PC-9 (cell line): ENCODE results near the gene BCDIN3D. TPM values are rescaled to one million over a fixed set of nuclear protein-coding genes. Genes with fewer than 3 reads are reported as not detected.

ENCODE experiments used
- BruUV-seq: library from RNA; stranded (reverse); fragments of 400-500 nt; replicated peaks from 2 replicates; lab custom pipeline; 2021; lab: Mats Ljungman, UMichigan
- CTCF ChIA-PET: fragments of 300-600 bp; sonication (Branson Sonifier 250); formaldehyde crosslinking; loops from one replicate; lab custom pipeline; 2022; ENCODE audit warnings: antibody characterized with exemption; lab: Charles Lee
- POLR2A ChIA-PET: fragments of 300-600 bp; sonication (Branson Sonifier 250); formaldehyde crosslinking; loops from one replicate; lab custom pipeline; 2022; ENCODE audit warnings: antibody characterized with exemption; ENCODE audit not compliant: unreplicated experiment; lab: Charles Lee
- DNase-seq, 2 experiments: peaks; one replicate each; pipeline versions ENCODE4 v3.0.0 to v3.0.0-alpha.2; 2015 to 2022; ENCODE audit warnings: mixed read lengths in 1 of 2
- H2AFZ ChIP-seq: fragments of 200-600 bp; sonication (generic); 2 replicates; pipeline ENCODE4 v1.8.1; 2017; ENCODE audit warnings: antibody characterized with exemption
- H3F3A ChIP-seq: fragments of 200-600 bp; sonication (generic); 2 replicates; pipeline ENCODE4 v1.8.1; 2017; ENCODE audit warnings: antibody characterized with exemption, mild to moderate bottlenecking, low read depth; ENCODE audit not compliant: insufficient read depth
- H3K27ac ChIP-seq: fragments of 200-600 bp; sonication (generic); 2 replicates; pipeline ENCODE4 v1.6.1; 2016; ENCODE audit warnings: mixed run types
- H3K27me3 ChIP-seq: fragments of 200-600 bp; sonication (generic); 2 replicates; pipeline ENCODE4 v1.6.1; 2016; ENCODE audit warnings: low read depth, mixed run types; ENCODE audit not compliant: insufficient read depth
- H3K36me3 ChIP-seq: fragments of 200-600 bp; sonication (generic); 2 replicates; pipeline ENCODE4 v1.6.1; 2016; ENCODE audit warnings: low read depth, mixed run types
- H3K4me1 ChIP-seq: fragments of 200-600 bp; sonication (generic); replicated peaks from 2 replicates; pipeline ENCODE4 v1.6.1; 2016; ENCODE audit warnings: mixed run types; ENCODE audit not compliant: insufficient read depth
- H3K4me2 ChIP-seq: fragments of 200-600 bp; sonication (generic); 2 replicates; pipeline ENCODE4 v1.6.1; 2017; ENCODE audit warnings: mixed run types
- H3K4me3 ChIP-seq: fragments of 200-600 bp; sonication (generic); 2 replicates; pipeline ENCODE4 v1.6.1; 2016; ENCODE audit warnings: mixed run types
- H3K79me2 ChIP-seq: fragments of 200-600 bp; sonication (generic); 2 replicates; pipeline ENCODE4 v1.6.1; 2017; ENCODE audit warnings: low read depth, mixed run types
- H3K9me2 ChIP-seq: fragments of 200-600 bp; sonication (generic); 2 replicates; pipeline ENCODE4 v1.8.1; 2017; ENCODE audit warnings: mild to moderate bottlenecking; ENCODE audit not compliant: insufficient read depth
- H3K9me3 ChIP-seq: fragments of 200-600 bp; sonication (generic); 2 replicates; pipeline ENCODE4 v1.8.1; 2016; ENCODE audit warnings: low read depth; ENCODE audit not compliant: insufficient read depth
- H4K20me1 ChIP-seq: fragments of 200-600 bp; sonication (generic); 2 replicates; pipeline ENCODE4 v1.8.1; 2017; ENCODE audit not compliant: insufficient read depth
- EZH2 ChIP-seq: fragments of 200-600 bp; sonication (generic); IDR thresholded peaks from 2 replicates; pipeline ENCODE4 v1.8.0; 2017; ENCODE audit warnings: antibody characterized with exemption, low read depth
- intact Hi-C: fragments of 100-400 bp; cut with micrococcal nuclease; formaldehyde crosslinking; loops from one replicate; pipeline ENCODE4 v1.10.0; 2022; ENCODE audit not compliant: unreplicated experiment
- total RNA-seq: library from RNA; stranded (reverse); gene quantifications from 2 replicates; pipeline ENCODE4 v1.2.3, GENCODE V29; 2021
- TF ChIP-seq, protein P1 (sequence below): fragments of 200-600 bp; sonication (generic); conservative IDR thresholded peaks from 2 replicates; pipeline ENCODE4 v1.6.1; 2017; ENCODE audit warnings: mixed run types, antibody characterized with exemption, mild to moderate bottlenecking, moderate library complexity

Gene BCDIN3D
- total RNA-seq, 1 experiment from 2014 or later, result 4.7 TPM

- intact Hi-C loops, result no loop called here
- Histone ChIP-seq H3K9me3 (no peaks in the 10 kb centered on the region), H3K79me2 (no peaks in the 10 kb centered on the region), H2AFZ (no peak overlapping the region), H3K27ac (no peak overlapping the region), H3K9me2 (no peaks in the 10 kb centered on the region), H3K4me3 (no peak overlapping the region), H3K27me3 (no peaks in the 10 kb centered on the region), H4K20me1 (peaks cover 5% of the 10 kb centered on the region; the same call in 1 of the 2 replicates), H3F3A (no peaks in the 10 kb centered on the region), H3K36me3 (no peaks in the 10 kb centered on the region), H3K4me2 (no peak overlapping the region), H3K4me1 (no peaks in the 10 kb centered on the region)
- DNase-seq, result no peak
- TF ChIP-seq EZH2, result no peak
- TF ChIP-seq, protein P1, sequence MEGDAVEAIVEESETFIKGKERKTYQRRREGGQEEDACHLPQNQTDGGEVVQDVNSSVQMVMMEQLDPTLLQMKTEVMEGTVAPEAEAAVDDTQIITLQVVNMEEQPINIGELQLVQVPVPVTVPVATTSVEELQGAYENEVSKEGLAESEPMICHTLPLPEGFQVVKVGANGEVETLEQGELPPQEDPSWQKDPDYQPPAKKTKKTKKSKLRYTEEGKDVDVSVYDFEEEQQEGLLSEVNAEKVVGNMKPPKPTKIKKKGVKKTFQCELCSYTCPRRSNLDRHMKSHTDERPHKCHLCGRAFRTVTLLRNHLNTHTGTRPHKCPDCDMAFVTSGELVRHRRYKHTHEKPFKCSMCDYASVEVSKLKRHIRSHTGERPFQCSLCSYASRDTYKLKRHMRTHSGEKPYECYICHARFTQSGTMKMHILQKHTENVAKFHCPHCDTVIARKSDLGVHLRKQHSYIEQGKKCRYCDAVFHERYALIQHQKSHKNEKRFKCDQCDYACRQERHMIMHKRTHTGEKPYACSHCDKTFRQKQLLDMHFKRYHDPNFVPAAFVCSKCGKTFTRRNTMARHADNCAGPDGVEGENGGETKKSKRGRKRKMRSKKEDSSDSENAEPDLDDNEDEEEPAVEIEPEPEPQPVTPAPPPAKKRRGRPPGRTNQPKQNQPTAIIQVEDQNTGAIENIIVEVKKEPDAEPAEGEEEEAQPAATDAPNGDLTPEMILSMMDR, result no peak
- BruUV-seq, result no TSS peak
- ChIA-PET POLR2A (interaction anchor here (0.5 kb wide), 1 partner anchor 78 kb away, joined by 3 read pairs; no protein-coding TSS in a partner anchor), CTCF (no interaction called here)
These were observed 39.0 kb downstream of the BCDIN3D start for GRCh38 chr12:49803693-49804450.

DNA sequence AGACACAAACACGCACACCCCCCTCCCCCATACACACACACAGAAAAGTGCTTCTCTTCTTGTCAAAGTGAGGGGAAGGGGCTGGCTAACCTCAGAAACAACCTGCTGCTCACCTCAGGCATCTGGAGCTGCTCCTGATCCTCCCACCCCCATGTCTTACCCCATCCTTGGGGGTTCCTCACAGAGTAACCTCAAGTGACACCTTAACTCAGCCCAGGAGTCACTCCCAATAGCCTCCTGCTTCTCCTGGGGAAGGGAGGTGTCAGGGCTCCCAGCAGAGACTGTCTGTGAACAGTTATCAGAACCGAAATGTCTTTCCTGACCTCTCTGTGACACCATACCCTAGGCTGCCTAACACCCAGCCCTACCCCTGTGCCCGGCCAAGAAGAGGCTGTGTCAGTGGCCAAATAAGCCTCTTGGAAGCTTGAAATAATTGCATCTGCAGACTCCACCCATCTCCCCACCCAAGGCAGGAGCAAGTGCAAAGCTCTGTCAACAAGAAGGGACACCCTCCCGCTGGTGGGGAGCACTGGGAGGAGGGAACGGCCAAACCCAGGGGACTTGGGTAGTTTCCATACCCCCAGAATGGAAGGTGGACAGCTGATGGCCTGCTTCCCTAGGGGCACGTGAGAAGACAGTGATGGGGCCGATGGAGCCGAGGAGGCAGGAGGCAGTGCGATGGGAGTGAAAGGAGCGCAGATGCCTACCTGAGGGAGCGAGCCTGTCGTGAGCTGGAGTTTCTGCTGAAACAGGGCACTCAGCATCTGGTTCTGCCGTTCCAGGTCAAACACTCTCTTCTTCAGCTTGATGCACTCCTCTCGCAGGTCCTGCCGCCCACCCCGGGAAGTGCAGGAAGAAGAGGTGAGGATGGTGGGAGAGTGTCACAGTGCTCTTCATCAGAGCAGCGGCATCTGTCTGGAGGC is 41.5 kb downstream of the BCDIN3D start:
- POLR2A ChIA-PET, result no interaction called here
- Histone ChIP-seq H3K4me3 (no peak overlapping the region), H3K36me3 (no peaks in the 10 kb centered on the region), H3K9me3 (no peaks in the 10 kb centered on the region), H3F3A (no peaks in the 10 kb centered on the region; the same call in 1 of the 2 replicates), H3K9me2 (no peaks in the 10 kb centered on the region), H3K79me2 (no peaks in the 10 kb centered on the region), H3K27ac (no peak overlapping the region), H3K4me2 (no peak overlapping the region), H2AFZ (no peak overlapping the region), H3K27me3 (no peaks in the 10 kb centered on the region), H4K20me1 (no peaks in the 10 kb centered on the region), H3K4me1 (no peaks in the 10 kb centered on the region)
- TF ChIP-seq, protein P1, result no peak
- no peak for TF ChIP-seq EZH2
- BruUV-seq, result no TSS peak
- intact Hi-C loops, result no loop called here
- no peak for DNase-seq
- CTCF ChIA-PET, result interaction anchor here (0.5 kb wide), 1 partner anchor 166 kb away, joined by 3 read pairs; no protein-coding TSS in a partner anchor

DNA sequence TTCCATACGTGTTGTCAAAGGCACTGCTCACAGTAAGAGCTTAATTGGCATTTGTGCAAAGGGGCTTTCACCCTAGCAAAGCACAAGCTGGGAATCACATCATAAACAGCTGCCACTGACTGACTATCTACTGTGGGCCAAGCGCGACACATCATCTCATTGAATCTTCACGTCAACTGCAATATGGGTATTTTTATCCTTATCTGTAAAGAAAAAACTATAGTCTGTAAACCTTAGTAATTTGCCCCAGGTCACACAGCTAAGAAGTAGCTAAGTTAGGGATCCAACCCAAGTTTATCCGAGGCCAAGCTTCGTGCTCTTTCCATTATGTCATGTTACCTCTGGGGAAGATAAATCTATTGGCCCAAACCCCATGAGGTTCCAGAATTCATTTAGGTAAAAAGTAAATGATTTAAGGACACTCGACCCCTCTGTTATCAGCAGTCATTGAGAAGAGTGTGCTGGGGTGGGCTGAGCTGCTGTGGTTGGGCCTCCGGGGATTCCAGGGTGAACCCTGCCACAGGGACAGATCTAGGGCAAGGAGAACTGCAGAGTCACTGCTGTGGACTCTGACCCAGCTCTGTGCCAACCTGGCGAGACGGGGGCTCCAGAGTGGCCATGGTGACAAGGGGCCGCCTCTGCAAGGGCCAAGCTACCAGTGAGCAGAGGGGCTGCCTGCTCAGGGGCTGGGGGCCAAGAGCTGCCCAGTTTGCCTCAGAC is 42.3 kb downstream of the BCDIN3D start:
- Histone ChIP-seq H3K79me2 (no peaks in the 10 kb centered on the region), H3K9me2 (no peaks in the 10 kb centered on the region), H4K20me1 (no peaks in the 10 kb centered on the region), H3K27ac (no peak overlapping the region), H3K4me1 (no peaks in the 10 kb centered on the region), H3F3A (no peaks in the 10 kb centered on the region; the same call in 1 of the 2 replicates), H3K27me3 (no peaks in the 10 kb centered on the region), H3K4me2 (no peak overlapping the region), H3K9me3 (no peaks in the 10 kb centered on the region), H2AFZ (no peak overlapping the region), H3K4me3 (no peak overlapping the region), H3K36me3 (no peaks in the 10 kb centered on the region)
- ChIA-PET POLR2A (no interaction called here), CTCF (interaction anchor here (0.6 kb wide), 1 partner anchor 269 kb away, joined by 9 read pairs; no protein-coding TSS in a partner anchor)
- intact Hi-C loops, result no loop called here
- TF ChIP-seq, protein P1, result no peak
- no peak for TF ChIP-seq EZH2
- no TSS peak for BruUV-seq
- DNase-seq, result no peak
